Esophagus muscularis mucosa (tissue), 4 donors: ENCODE results near the gene SEMA4B.

Source experiments
- EP300 ChIP-seq: sonication (generic); formaldehyde crosslinking; IDR thresholded peaks from one replicate; pipeline ENCODE4 v1.6.1; 2017; ENCODE audit warnings: antibody characterized with exemption
- POLR2AphosphoS5 ChIP-seq, 2 donors: sonication (generic); formaldehyde crosslinking; IDR thresholded peaks; one replicate each; pipeline ENCODE4 v1.6.1; 2017; ENCODE audit warnings: antibody characterized with exemption in 2 of 2
- TF ChIP-seq, protein P1 (sequence below), 3 experiments: fragments of 200-600 bp in 2 of 3; fragments of 450-650 bp in 1 of 3; sonication (generic) in 2 of 3; IDR thresholded peaks; one replicate each; pipeline ENCODE4 v1.5.1; 2017 to 2019; ENCODE audit warnings: antibody characterized with exemption in 3 of 3, mild to moderate bottlenecking in 2 of 3, moderate library complexity in 1 of 3

DNA sequence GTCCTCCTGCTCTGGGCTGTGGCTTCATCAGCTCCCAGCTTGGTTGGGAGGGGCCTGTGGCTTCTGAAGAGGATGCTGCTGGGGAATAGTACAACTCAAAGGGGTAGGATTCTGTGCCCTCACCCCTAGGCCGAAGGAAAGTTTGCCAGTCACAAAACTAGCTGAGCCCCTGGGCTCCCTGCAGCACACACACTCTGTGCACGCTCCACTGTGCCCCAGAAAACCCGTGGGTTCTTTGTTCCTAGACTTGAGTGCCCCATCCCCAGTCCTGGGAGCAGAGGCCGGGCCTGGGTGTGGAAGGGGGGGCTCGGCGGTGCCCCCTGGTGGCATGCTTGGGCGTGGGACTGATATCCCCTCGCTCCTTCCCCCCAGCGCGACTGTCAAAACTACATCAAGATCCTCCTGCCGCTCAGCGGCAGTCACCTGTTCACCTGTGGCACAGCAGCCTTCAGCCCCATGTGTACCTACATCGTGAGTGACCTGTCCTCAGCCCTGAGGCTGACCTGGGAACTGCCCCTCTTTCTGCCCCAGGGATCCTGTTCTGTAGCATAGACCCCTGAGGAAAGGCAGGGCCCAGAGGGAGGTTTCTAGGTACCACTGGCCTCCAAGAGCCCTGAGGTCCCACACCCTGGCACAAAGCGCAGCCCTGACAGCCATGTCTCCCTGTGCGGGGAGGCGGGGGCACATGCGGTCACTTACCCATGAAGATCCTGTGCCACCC is 18.5 kb downstream of the SEMA4B start:
- TF ChIP-seq, protein P1, sequence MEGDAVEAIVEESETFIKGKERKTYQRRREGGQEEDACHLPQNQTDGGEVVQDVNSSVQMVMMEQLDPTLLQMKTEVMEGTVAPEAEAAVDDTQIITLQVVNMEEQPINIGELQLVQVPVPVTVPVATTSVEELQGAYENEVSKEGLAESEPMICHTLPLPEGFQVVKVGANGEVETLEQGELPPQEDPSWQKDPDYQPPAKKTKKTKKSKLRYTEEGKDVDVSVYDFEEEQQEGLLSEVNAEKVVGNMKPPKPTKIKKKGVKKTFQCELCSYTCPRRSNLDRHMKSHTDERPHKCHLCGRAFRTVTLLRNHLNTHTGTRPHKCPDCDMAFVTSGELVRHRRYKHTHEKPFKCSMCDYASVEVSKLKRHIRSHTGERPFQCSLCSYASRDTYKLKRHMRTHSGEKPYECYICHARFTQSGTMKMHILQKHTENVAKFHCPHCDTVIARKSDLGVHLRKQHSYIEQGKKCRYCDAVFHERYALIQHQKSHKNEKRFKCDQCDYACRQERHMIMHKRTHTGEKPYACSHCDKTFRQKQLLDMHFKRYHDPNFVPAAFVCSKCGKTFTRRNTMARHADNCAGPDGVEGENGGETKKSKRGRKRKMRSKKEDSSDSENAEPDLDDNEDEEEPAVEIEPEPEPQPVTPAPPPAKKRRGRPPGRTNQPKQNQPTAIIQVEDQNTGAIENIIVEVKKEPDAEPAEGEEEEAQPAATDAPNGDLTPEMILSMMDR (IDR thresholded peaks at IDR 0.05): peak; percentile 60 to 79 (median 75)
- TF ChIP-seq POLR2AphosphoS5 (IDR thresholded peaks at IDR 0.05) (no peak), EP300 (no peak)
